Lower leg skin (tissue), 3 donors: ENCODE data around the gene ABHD11.

ENCODE experiments used
- CTCF ChIP-seq, 3 donors: fragments of 450-650 bp; IDR thresholded peaks; one replicate each; pipeline ENCODE4 v1.5.1; 2016; ENCODE audit warnings: antibody characterized with exemption in 3 of 3, mild to moderate bottlenecking in 3 of 3, moderate library complexity in 2 of 3
- POLR2A ChIP-seq, 2 donors: fragments of 450-650 bp; IDR thresholded peaks; one replicate each; pipeline ENCODE4 v1.6.1; 2016 to 2017; ENCODE audit warnings: antibody characterized with exemption in 2 of 2, mild to moderate bottlenecking in 1 of 2, moderate library complexity in 1 of 2

GRCh38 chr7:73700069-73700423, 38.6 kb downstream of the ABHD11 start:
- TF ChIP-seq CTCF (IDR thresholded peaks at IDR 0.05) (no peak), POLR2A (IDR thresholded peaks at IDR 0.05) (no peak)
